SK-N-SH treated with all-trans-retinoic acid at 6 μM for 48 hours (cell line): ENCODE results near the gene OLFML2A.
A peak's percentile ranks its signal among the peaks of the same experiment; 100 is the strongest.

Experiments used
- ATAC-seq: fragments of 200-7000 bp; cut with Tn5 transposase; 3 replicates; pipeline ENCODE4 v1.9.1; 2020; ENCODE audit warnings: mild to moderate bottlenecking, moderate library complexity
- BACH2 ChIP-seq: fragments of 250-450 bp; sonication (Bioruptor Pico); IDR thresholded peaks from 2 replicates; pipeline ENCODE4 v1.9.0; 2021; ENCODE audit warnings: mild to moderate bottlenecking, borderline replicate concordance
- CREB5 ChIP-seq: fragments of 250-450 bp; sonication (Bioruptor Pico); IDR thresholded peaks from 2 replicates; pipeline ENCODE4 v1.5.1; 2020; ENCODE audit warnings: low read depth, mild to moderate bottlenecking, moderate library complexity
- CSDC2 ChIP-seq: fragments of 250-450 bp; sonication (Bioruptor Pico); IDR thresholded peaks from 2 replicates; pipeline ENCODE4 v1.5.0; 2020; ENCODE audit warnings: mild to moderate bottlenecking, moderate library complexity
- CSRNP3 ChIP-seq: fragments of 250-450 bp; sonication (Bioruptor Pico); IDR thresholded peaks from 2 replicates; pipeline ENCODE4 v1.5.1; 2021; ENCODE audit warnings: mild to moderate bottlenecking, moderate library complexity
- ESRRG ChIP-seq: fragments of 250-450 bp; sonication (Bioruptor Pico); IDR thresholded peaks from 2 replicates; pipeline ENCODE4 v1.6.1; 2021; ENCODE audit warnings: mild to moderate bottlenecking
- GLIS3 ChIP-seq: fragments of 250-450 bp; sonication (Bioruptor Pico); IDR thresholded peaks from 2 replicates; pipeline ENCODE4 v1.5.0; 2020; ENCODE audit warnings: mild to moderate bottlenecking, moderate library complexity
- ISL1 ChIP-seq: fragments of 250-450 bp; sonication (Bioruptor Pico); IDR thresholded peaks from 2 replicates; pipeline ENCODE4 v2.1.2; 2022; ENCODE audit warnings: mild to moderate bottlenecking, moderate library complexity
- PATZ1 ChIP-seq: fragments of 250-450 bp; sonication (Bioruptor Pico); IDR thresholded peaks from 2 replicates; pipeline ENCODE4 v1.8.0; 2020; ENCODE audit warnings: mild to moderate bottlenecking, moderate library complexity, borderline replicate concordance
- POU6F1 ChIP-seq: fragments of 250-450 bp; sonication (Bioruptor Pico); IDR thresholded peaks from 2 replicates; pipeline ENCODE4 v1.8.0; 2021; ENCODE audit warnings: low read depth, mild to moderate bottlenecking, moderate library complexity, borderline replicate concordance
- PPARA ChIP-seq: fragments of 250-450 bp; sonication (Bioruptor Pico); IDR thresholded peaks from 2 replicates; pipeline ENCODE4 v1.5.0; 2020; ENCODE audit warnings: mild to moderate bottlenecking, borderline replicate concordance
- RARB ChIP-seq: fragments of 250-450 bp; sonication (Bioruptor Pico); IDR thresholded peaks from 2 replicates; pipeline ENCODE4 v1.8.0; 2021; ENCODE audit warnings: mild to moderate bottlenecking, moderate library complexity
- SNAI2 ChIP-seq: fragments of 250-450 bp; sonication (Bioruptor Pico); IDR thresholded peaks from 2 replicates; pipeline ENCODE4 v1.5.0; 2020; ENCODE audit warnings: mild to moderate bottlenecking, moderate library complexity
- TCF4 ChIP-seq: fragments of 250-450 bp; sonication (Bioruptor Pico); IDR thresholded peaks from 2 replicates; pipeline ENCODE4 v1.8.0; 2021; ENCODE audit warnings: mild to moderate bottlenecking, moderate library complexity, borderline replicate concordance
- TOX ChIP-seq: fragments of 250-450 bp; sonication (Bioruptor Pico); IDR thresholded peaks from 2 replicates; pipeline ENCODE4 v1.8.0; 2021; ENCODE audit warnings: mild to moderate bottlenecking, moderate library complexity, borderline replicate concordance
- TSHZ2 ChIP-seq: fragments of 250-450 bp; sonication (Bioruptor Pico); IDR thresholded peaks from 2 replicates; pipeline ENCODE4 v1.5.0; 2020; ENCODE audit warnings: mild to moderate bottlenecking, moderate library complexity
- ZC3H10 ChIP-seq: fragments of 250-450 bp; sonication (Bioruptor Pico); IDR thresholded peaks from 2 replicates; pipeline ENCODE4 v1.5.1; 2021; ENCODE audit warnings: mild to moderate bottlenecking, moderate library complexity
- ZFP3 ChIP-seq: fragments of 250-450 bp; sonication (Bioruptor Pico); IDR thresholded peaks from 2 replicates; pipeline ENCODE4 v1.5.0; 2020; ENCODE audit warnings: mild to moderate bottlenecking, moderate library complexity
- ZFP30 ChIP-seq: fragments of 450-650 bp; formaldehyde crosslinking; IDR thresholded peaks from 2 replicates; pipeline ENCODE4 v1.5.0; 2022; ENCODE audit warnings: mild to moderate bottlenecking, moderate library complexity
- ZNF565 ChIP-seq: fragments of 450-650 bp; formaldehyde crosslinking; conservative IDR thresholded peaks from 2 replicates; pipeline ENCODE4 v1.5.0; 2020; ENCODE audit warnings: low read depth, mild to moderate bottlenecking, moderate library complexity
- ZNF70 ChIP-seq: fragments of 450-650 bp; formaldehyde crosslinking; IDR thresholded peaks from 2 replicates; pipeline ENCODE4 v1.5.0; 2020; ENCODE audit warnings: mild to moderate bottlenecking, moderate library complexity
- ZNF8 ChIP-seq: fragments of 450-650 bp; formaldehyde crosslinking; IDR thresholded peaks from 2 replicates; pipeline ENCODE4 v1.5.0; 2020; ENCODE audit warnings: mild to moderate bottlenecking, moderate library complexity

The OLFML2A gene

GRCh38 chr9:124773473-124774128, 3.3 kb upstream of the OLFML2A start:
- no peak for ATAC-seq
- no peak for TF ChIP-seq TCF4
- TF ChIP-seq CSDC2 (CRISPR knock-in tag) = no peak
- TF ChIP-seq PATZ1 (CRISPR knock-in tag) = no peak
- no peak for TF ChIP-seq TSHZ2
- TF ChIP-seq ZC3H10 (CRISPR knock-in tag) = no peak
- TF ChIP-seq GLIS3 (CRISPR knock-in tag) = no peak
- TF ChIP-seq POU6F1 (CRISPR knock-in tag) = no peak
- no peak for TF ChIP-seq ZFP3 (CRISPR knock-in tag)
- TF ChIP-seq ZNF70 (CRISPR knock-in tag) = no peak
- no peak for TF ChIP-seq ZNF565
- no peak for TF ChIP-seq PPARA (CRISPR knock-in tag)
- TF ChIP-seq ESRRG (CRISPR knock-in tag) = no peak
- no peak for TF ChIP-seq CSRNP3 (CRISPR knock-in tag)
- TF ChIP-seq ZFP30 = no peak
- no peak for TF ChIP-seq ZNF8 (CRISPR knock-in tag)
- no peak for TF ChIP-seq SNAI2
- no peak for TF ChIP-seq ISL1

- ATAC-seq = peak; percentile 43
- no peak for TF ChIP-seq ZNF70 (CRISPR knock-in tag)
- no peak for TF ChIP-seq TSHZ2
- TF ChIP-seq POU6F1 (CRISPR knock-in tag) = no peak
- TF ChIP-seq TOX = no peak
- TF ChIP-seq ZNF565 = no peak
- TF ChIP-seq BACH2 (CRISPR knock-in tag) = no peak
- TF ChIP-seq ZNF8 (CRISPR knock-in tag) = no peak
- no peak for TF ChIP-seq CSRNP3 (CRISPR knock-in tag)
- TF ChIP-seq CREB5 = no peak
- no peak for TF ChIP-seq SNAI2
- no peak for TF ChIP-seq ZFP30
- no peak for TF ChIP-seq CSDC2 (CRISPR knock-in tag)
- TF ChIP-seq TCF4 = no peak
- TF ChIP-seq ISL1 = no peak
- TF ChIP-seq GLIS3 (CRISPR knock-in tag) = no peak
- TF ChIP-seq RARB (CRISPR knock-in tag) = no peak
- no peak for TF ChIP-seq ZFP3 (CRISPR knock-in tag)
- TF ChIP-seq ESRRG (CRISPR knock-in tag) = no peak
These were observed 2.6 kb upstream of the OLFML2A start for GRCh38 chr9:124774129-124774978.
